Peyer's patch (tissue), 4 donors: ENCODE results near the gene HBQ1.

Experiments used
- CTCF ChIP-seq, 6 experiments: fragments of 450-650 bp in 4 of 6; fragments of 200-600 bp in 2 of 6; sonication (generic) in 1 of 6; IDR thresholded peaks; one replicate each; pipeline ENCODE4 v1.5.1; 2017 to 2019; ENCODE audit warnings: antibody characterized with exemption in 6 of 6, mild to moderate bottlenecking in 3 of 6, moderate library complexity in 1 of 6
- POLR2A ChIP-seq, 2 donors: fragments of 450-650 bp; IDR thresholded peaks; one replicate each; pipeline ENCODE4 v1.5.1; 2017; ENCODE audit warnings: antibody characterized with exemption in 2 of 2, mild to moderate bottlenecking in 2 of 2, moderate library complexity in 2 of 2

- TF ChIP-seq CTCF (IDR thresholded peaks at IDR 0.05) (no peak), POLR2A (IDR thresholded peaks at IDR 0.05) (no peak)
Measured at GRCh38 chr16:159136-159849, 21.0 kb upstream of the HBQ1 start.
